H7 (cell line): ENCODE results near the gene CLIC3. TPM values are rescaled to one million over a fixed set of nuclear protein-coding genes. Genes with fewer than 3 reads are reported as not detected.

ENCODE experiments used
- DNase-seq: peaks from one replicate; pipeline ENCODE4 v3.0.0; 2012
- H3K27me3 ChIP-seq: 2 replicates; pipeline ENCODE4 v1.6.0; 2011; ENCODE audit warnings: mild to moderate bottlenecking, low read length; ENCODE audit not compliant: control insufficient read depth, insufficient read depth
- H3K36me3 ChIP-seq: replicated peaks from 2 replicates; pipeline ENCODE4 v1.5.1; 2011; ENCODE audit warnings: low read length; ENCODE audit not compliant: control insufficient read depth, insufficient read depth
- H3K4me3 ChIP-seq: 2 replicates; pipeline ENCODE4 v1.5.1; 2011; ENCODE audit warnings: low read depth, mild to moderate bottlenecking, control low read depth, low read length, moderate library complexity; ENCODE audit not compliant: insufficient read depth
- total RNA-seq: library from RNA; depleted of rRNA; stranded (reverse); fragments of >200 nt; shearing (Covaris generic); gene quantifications from 2 replicates; pipeline ENCODE4 v1.2.3, GENCODE V29; 2014

CLIC3 gene
- total RNA-seq, 1 experiment from 2014 or later = not detected

GRCh38 chr9:136991993-136992818 lies 4.2 kb downstream of the CLIC3 start, which contains the start of gene PAXX:
Gene PAXX (plus strand): TSS chr9:136992422. CDS start chr9:136992444, 22 bp downstream.
- H3K36me3 ChIP-seq = peaks cover 2% of the 10 kb centered on the region
- peak; percentile 100 for DNase-seq

GRCh38 chr9:136990242-136990911 lies 6.0 kb downstream of the CLIC3 start:
- DNase-seq = no peak
- H3K27me3 ChIP-seq = peaks cover 8% of the 10 kb centered on the region
- peaks cover 2% of the 10 kb centered on the region for H3K36me3 ChIP-seq
- no peak overlapping the region for H3K4me3 ChIP-seq

More at GRCh38 chr9:136991993-136992818, 4.2 kb downstream of the CLIC3 start, which contains the start of gene PAXX:
- peak within 1 kb of the TSS; percentile 84 for H3K4me3 ChIP-seq
- peaks cover 4% of the 10 kb centered on the region for H3K27me3 ChIP-seq

GRCh38 chr9:136988872-136989271 lies 7.5 kb downstream of the CLIC3 start:
- peaks cover 12% of the 10 kb centered on the region for H3K27me3 ChIP-seq
- peaks cover 2% of the 10 kb centered on the region for H3K36me3 ChIP-seq
- H3K4me3 ChIP-seq = no peak overlapping the region
- no peak for DNase-seq

GRCh38 chr9:136985853-136986252 lies 10.5 kb downstream of the CLIC3 start:
- Histone ChIP-seq H3K27me3 (peaks cover 8% of the 10 kb centered on the region; the same call in 1 of the 2 replicates), H3K4me3 (peak overlapping the region; percentile 28; the same call in 1 of the 2 replicates), H3K36me3 (no peaks in the 10 kb centered on the region)
- peak; percentile 80 for DNase-seq

GRCh38 chr9:136985027-136985602 lies 11.3 kb downstream of the CLIC3 start:
- DNase-seq = peak; percentile 84
- H3K36me3 ChIP-seq = no peaks in the 10 kb centered on the region
- peak overlapping the region; percentile 28; the same call in 1 of the 2 replicates for H3K4me3 ChIP-seq
- H3K27me3 ChIP-seq = peaks cover 8% of the 10 kb centered on the region; the same call in 1 of the 2 replicates

GRCh38 chr9:136984464-136985026 lies 11.8 kb downstream of the CLIC3 start:
- no peak overlapping the region; the same call in 1 of the 2 replicates for H3K4me3 ChIP-seq

GRCh38 chr9:136983656-136984314 lies 12.6 kb downstream of the CLIC3 start:
- Histone ChIP-seq H3K27me3 (peaks cover 10% of the 10 kb centered on the region), H3K4me3 (no peak overlapping the region), H3K36me3 (no peaks in the 10 kb centered on the region)
- no peak for DNase-seq

More at GRCh38 chr9:136984464-136985026, 11.8 kb downstream of the CLIC3 start:
- Histone ChIP-seq H3K36me3 (no peaks in the 10 kb centered on the region), H3K27me3 (peaks cover 8% of the 10 kb centered on the region; the same call in 1 of the 2 replicates)
- DNase-seq = no peak

GRCh38 chr9:136983167-136983566 lies 13.2 kb downstream of the CLIC3 start:
- Histone ChIP-seq H3K4me3 (no peak overlapping the region), H3K36me3 (no peaks in the 10 kb centered on the region), H3K27me3 (peaks cover 10% of the 10 kb centered on the region)
- no peak for DNase-seq

GRCh38 chr9:136982232-136983051 lies 13.9 kb downstream of the CLIC3 start, which contains the start of gene LCNL1:
Gene LCNL1 (plus strand): TSS chr9:136982993. CDS start chr9:136983587, 594 bp downstream.
- Histone ChIP-seq H3K36me3 (no peaks in the 10 kb centered on the region), H3K4me3 (no peak within 1 kb of the TSS), H3K27me3 (peaks cover 15% of the 10 kb centered on the region)
- DNase-seq = no peak

- Histone ChIP-seq H3K36me3 (no peaks in the 10 kb centered on the region), H3K4me3 (no peak overlapping the region), H3K27me3 (peaks cover 17% of the 10 kb centered on the region)
- DNase-seq = no peak
These were observed 14.7 kb downstream of the CLIC3 start for GRCh38 chr9:136981588-136982231.

GRCh38 chr9:136980669-136981478 lies 15.5 kb downstream of the CLIC3 start:
- H3K4me3 ChIP-seq = no peak overlapping the region
- peaks cover 15% of the 10 kb centered on the region for H3K27me3 ChIP-seq
- H3K36me3 ChIP-seq = no peaks in the 10 kb centered on the region
- no peak for DNase-seq
